ENCODE data around the gene SVOPL.

GRCh38 chr7:138581065-138581464 is 120.1 kb downstream of the SVOPL start:
- TF ChIP-seq FOXA1 (IDR thresholded peaks at IDR 0.05) (no peak), CTBP1 (IDR thresholded peaks at IDR 0.05; ENCODE audit: borderline replicate concordance) (no peak), BHLHE40 (IDR thresholded peaks at IDR 0.05; ENCODE audit: borderline replicate concordance) (no peak), HDGF (IDR thresholded peaks at IDR 0.05; ENCODE audit: borderline replicate concordance) (no peak), FOXM1 (IDR thresholded peaks at IDR 0.05; ENCODE audit: borderline replicate concordance) (no peak), ARNT (IDR thresholded peaks at IDR 0.05) (no peak), SP1 (IDR thresholded peaks at IDR 0.05) (no peak), FOXK2 (IDR thresholded peaks at IDR 0.05) (no peak), LEF1 (IDR thresholded peaks at IDR 0.05; ENCODE audit: borderline replicate concordance) (no peak), ZNF384 (IDR thresholded peaks at IDR 0.05) (no peak), SUZ12 (IDR thresholded peaks at IDR 0.05) (no peak), ELF4 (IDR thresholded peaks at IDR 0.05) (no peak), TARDBP (IDR thresholded peaks at IDR 0.05) (no peak)

All from HEK293T (cell line).